ENCODE data around the gene CALML3. TPM values are rescaled to one million over a fixed set of nuclear protein-coding genes. Genes with fewer than 3 reads are reported as not detected.

CALML3 gene
- total and polyA plus RNA-seq, 2 donors (not counting 3 experiments of a cell fraction or from before 2014, with no cell fraction given) = not detected

DNA sequence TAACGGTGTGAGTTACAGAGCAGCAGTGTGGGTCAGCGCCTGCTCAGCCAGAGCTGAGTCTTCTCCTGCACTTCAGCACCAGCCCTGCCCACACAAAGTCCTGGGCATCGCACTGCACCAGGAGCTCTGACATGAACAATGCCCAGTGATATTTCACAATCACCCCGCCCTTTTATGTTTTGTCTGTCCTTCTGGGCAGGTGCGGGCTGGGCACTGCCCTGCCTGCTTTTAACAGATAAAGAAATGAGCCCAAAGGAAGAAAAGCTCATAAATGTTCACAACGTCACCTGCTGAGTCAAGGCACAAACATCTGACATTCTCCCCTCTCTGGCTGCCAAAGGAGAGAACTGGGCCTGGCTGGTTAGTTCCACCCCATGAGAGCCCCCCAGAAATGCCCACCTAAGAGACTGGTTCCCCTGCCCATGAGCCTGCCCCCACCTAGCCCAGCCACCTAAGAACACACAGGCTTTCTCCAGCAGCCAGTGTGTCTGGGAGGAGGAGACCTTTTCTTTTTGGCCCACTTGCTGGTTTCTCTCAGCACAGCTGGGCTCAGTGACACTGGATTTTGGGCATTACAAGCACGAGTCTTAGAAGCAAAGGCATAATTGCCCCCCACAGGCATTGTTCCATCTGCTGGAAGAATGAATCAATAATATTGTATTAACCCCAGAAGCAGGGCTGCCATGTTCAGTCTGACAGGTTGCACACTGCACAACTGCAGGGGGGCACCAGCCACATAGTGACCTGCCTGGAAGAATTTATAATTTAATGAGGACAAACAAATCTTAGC, 22.3 kb downstream of the CALML3 start:
- Histone ChIP-seq H3K79me2 (ENCODE audit: control insufficient read depth, insufficient read depth, low read length) (no peaks in the 10 kb centered on the region), H2AFZ (ENCODE audit: low read depth, low read length) (no peak overlapping the region), H3K9me1 (replicated peaks; ENCODE audit: control insufficient read depth, extremely low read depth, insufficient read depth, low read length) (no peaks in the 10 kb centered on the region), H3K4me3 (replicated peaks in 1 of 3; ENCODE audit: insufficient read depth in 1 of 3, low read depth in 1 of 3, low read length in 3 of 3) (peak overlapping the region in 1 of 3 experiments; percentile 6), H3K36me3 (ENCODE audit: control insufficient read depth in 2 of 2, extremely low read depth in 1 of 2, insufficient read depth in 2 of 2, low read length in 2 of 2) (no peaks in the 10 kb centered on the region), H3K27me3 (ENCODE audit: control insufficient read depth in 2 of 2, insufficient read depth in 2 of 2, low read length in 2 of 2) (no peaks in the 10 kb centered on the region), H3K27ac (ENCODE audit: insufficient read depth, low read depth, low read length) (peak overlapping the region; percentile 93), H4K20me1 (replicated peaks; ENCODE audit: control insufficient read depth, extremely low read depth, insufficient read depth, low read length) (no peaks in the 10 kb centered on the region), H3K4me2 (ENCODE audit: insufficient read depth, low read length) (peak overlapping the region; percentile 65), H3K9me3 (replicated peaks; ENCODE audit: control insufficient read depth, insufficient read depth, low read length) (no peaks in the 10 kb centered on the region), H3K4me1 (ENCODE audit: control insufficient read depth, extremely low read depth, insufficient read depth, low read length) (peaks cover 42% of the 10 kb centered on the region), H3K9ac (replicated peaks; ENCODE audit: extremely low read depth, insufficient read depth, low read length) (peak overlapping the region; percentile 57)
- POLR2A ChIA-PET = interaction anchor here (1.3 kb wide), 1 partner anchor 101 kb away, joined by 3 read pairs; no protein-coding TSS in a partner anchor
- dilution Hi-C loops (cut with MboI; ENCODE audit: extremely low pct_ligation_motif_present, low sequenced_read_pairs) (no loop called here), intact Hi-C loops (cut with micrococcal nuclease) (loop anchor here (1.0 to 5.0 kb wide), 2 partner anchors 101 to 1175 kb away; no protein-coding TSS in a partner anchor)
- peak; percentile 63 for DNase-seq (ENCODE audit: low read depth, low spot score)
- TF ChIP-seq EZH2 (IDR thresholded peaks at IDR 0.05; ENCODE audit: borderline replicate concordance, low read depth, low read length, severe bottlenecking) (no peak), GATA2 (IDR thresholded peaks at IDR 0.05; ENCODE audit: insufficient read depth, insufficient read length, low read depth, low read length) (peak; percentile 39)
- FAIRE-seq = peak; percentile 78
- CTCF ChIA-PET = interaction anchor here (0.6 to 5.3 kb wide), 7 partner anchors 8 to 105 kb away, joined by 3 to 49 read pairs (median 6); no protein-coding TSS in a partner anchor
- BruUV-seq (replicated peaks) = TSS peak; percentile 41

DNA sequence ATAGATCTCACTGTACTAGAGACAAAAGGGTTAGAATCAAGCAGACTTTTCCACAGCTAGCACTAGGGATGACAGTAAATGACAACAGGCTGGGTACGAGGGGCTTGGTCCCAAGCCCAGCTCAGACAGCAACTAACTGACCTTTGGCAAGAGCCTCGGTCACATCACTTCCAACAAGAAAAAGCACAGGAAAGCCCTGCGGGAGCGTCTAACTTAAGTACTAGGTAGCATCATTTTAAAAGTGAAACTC, 22.8 kb downstream of the CALML3 start:
- TF ChIP-seq GATA2 (IDR thresholded peaks at IDR 0.05; ENCODE audit: insufficient read depth, insufficient read length, low read depth, low read length) (no peak), JUN (IDR thresholded peaks at IDR 0.05; ENCODE audit: borderline replicate concordance, insufficient read depth, insufficient read length, low read depth) (no peak)
- Histone ChIP-seq H3K36me3 (ENCODE audit: control insufficient read depth in 2 of 2, extremely low read depth in 1 of 2, insufficient read depth in 2 of 2, low read length in 2 of 2) (no peaks in the 10 kb centered on the region), H3K27ac (ENCODE audit: insufficient read depth, low read depth, low read length) (peak overlapping the region; percentile 93), H3K9me1 (replicated peaks; ENCODE audit: control insufficient read depth, extremely low read depth, insufficient read depth, low read length) (no peaks in the 10 kb centered on the region), H2AFZ (ENCODE audit: low read depth, low read length) (peak overlapping the region; percentile 18), H3K27me3 (ENCODE audit: control insufficient read depth in 2 of 2, insufficient read depth in 2 of 2, low read length in 2 of 2) (no peaks in the 10 kb centered on the region), H3K4me2 (ENCODE audit: insufficient read depth, low read length) (peak overlapping the region; percentile 65), H3K79me2 (ENCODE audit: control insufficient read depth, insufficient read depth, low read length) (no peaks in the 10 kb centered on the region), H3K9ac (replicated peaks; ENCODE audit: extremely low read depth, insufficient read depth, low read length) (peak overlapping the region; percentile 57), H3K4me3 (replicated peaks in 1 of 3; ENCODE audit: insufficient read depth in 1 of 3, low read depth in 1 of 3, low read length in 3 of 3) (peak overlapping the region in 1 of 3 experiments; percentile 6), H4K20me1 (replicated peaks; ENCODE audit: control insufficient read depth, extremely low read depth, insufficient read depth, low read length) (no peaks in the 10 kb centered on the region), H3K9me3 (replicated peaks; ENCODE audit: control insufficient read depth, insufficient read depth, low read length) (no peaks in the 10 kb centered on the region), H3K4me1 (ENCODE audit: control insufficient read depth, extremely low read depth, insufficient read depth, low read length) (peaks cover 42% of the 10 kb centered on the region)
- dilution Hi-C loops (cut with MboI; ENCODE audit: extremely low pct_ligation_motif_present, low sequenced_read_pairs) (no loop called here), intact Hi-C loops (cut with micrococcal nuclease) (loop anchor here (5.0 kb wide), 1 partner anchor 1175 kb away; no protein-coding TSS in a partner anchor)
- POLR2A ChIA-PET = interaction anchor here (2.1 kb wide), 1 partner anchor 101 kb away, joined by 14 read pairs; no protein-coding TSS in a partner anchor
- TSS peak; percentile 68 for BruUV-seq (replicated peaks)
- CTCF ChIA-PET = interaction anchor here (0.9 to 5.3 kb wide), 7 partner anchors 9 to 85 kb away, joined by 3 to 49 read pairs (median 7); no protein-coding TSS in a partner anchor
- FAIRE-seq = no peak
- peak; percentile 53 for DNase-seq (ENCODE audit: low read depth, low spot score)
